GM11168 (cell line): ENCODE data around the gene ECM1.

Experiments used
- in situ Hi-C: fragments of 300-500 bp; cut with MboI; formaldehyde crosslinking; loops from one replicate; pipeline ENCODE4 v1.12.0; 2022; ENCODE audit warnings: low sequenced_read_pairs; ENCODE audit not compliant: unreplicated experiment

Gene ECM1

GRCh38 chr1:150537732-150538684, 30.1 kb downstream of the ECM1 start:
- in situ Hi-C loops: no loop called here

GRCh38 chr1:150543500-150544143, 35.7 kb downstream of the ECM1 start:
- in situ Hi-C loops: no loop called here

GRCh38 chr1:150544204-150544603, 36.3 kb downstream of the ECM1 start:
- in situ Hi-C loops: no loop called here

- in situ Hi-C loops: no loop called here
Measured at GRCh38 chr1:150545486-150546032, 37.6 kb downstream of the ECM1 start.

DNA sequence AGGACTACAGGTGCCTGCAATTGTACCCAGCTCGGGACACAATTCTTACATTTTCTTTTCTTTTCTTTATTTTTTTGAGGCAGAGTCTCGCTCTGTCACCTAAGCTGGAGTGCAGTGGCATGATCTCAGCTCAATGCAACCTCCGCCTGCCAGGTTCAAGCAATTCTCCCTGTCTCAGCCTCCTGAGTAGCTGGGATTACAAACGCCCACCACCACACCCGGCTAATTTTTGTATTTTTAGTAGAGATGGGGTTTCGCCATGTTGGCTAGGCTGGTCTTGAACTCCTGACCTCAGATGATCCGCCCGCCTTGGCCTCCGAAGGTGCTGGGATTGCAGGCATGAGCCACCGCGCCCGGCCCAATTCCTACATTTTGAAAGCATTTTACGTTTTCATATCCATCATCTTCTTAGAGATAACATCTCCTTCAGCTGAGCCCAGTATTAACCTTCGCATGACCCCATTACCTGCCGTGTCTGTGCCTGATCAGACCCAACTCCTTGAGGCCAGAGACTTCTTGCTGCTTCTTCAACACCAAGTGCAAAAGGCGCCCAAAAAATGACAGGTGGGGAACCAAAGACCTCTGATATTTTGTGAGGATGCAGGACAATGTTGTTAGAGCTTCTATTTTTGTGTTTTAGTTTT, 38.5 kb downstream of the ECM1 start:
- in situ Hi-C loops: no loop called here

GRCh38 chr1:150548324-150548631, 40.4 kb downstream of the ECM1 start:
- in situ Hi-C loops: no loop called here

GRCh38 chr1:150548632-150549495, 41.0 kb downstream of the ECM1 start, which contains the start of gene ADAMTSL4:
TSS of gene ADAMTSL4 (plus strand) at chr1:150549408. CDS start at chr1:150552289, 2,881 bp downstream.
- in situ Hi-C loops: no loop called here

GRCh38 chr1:150549496-150550221, 41.8 kb downstream of the ECM1 start:
- in situ Hi-C loops: no loop called here

- in situ Hi-C loops: no loop called here
Measured at GRCh38 chr1:150550222-150551050, 42.5 kb downstream of the ECM1 start.

DNA sequence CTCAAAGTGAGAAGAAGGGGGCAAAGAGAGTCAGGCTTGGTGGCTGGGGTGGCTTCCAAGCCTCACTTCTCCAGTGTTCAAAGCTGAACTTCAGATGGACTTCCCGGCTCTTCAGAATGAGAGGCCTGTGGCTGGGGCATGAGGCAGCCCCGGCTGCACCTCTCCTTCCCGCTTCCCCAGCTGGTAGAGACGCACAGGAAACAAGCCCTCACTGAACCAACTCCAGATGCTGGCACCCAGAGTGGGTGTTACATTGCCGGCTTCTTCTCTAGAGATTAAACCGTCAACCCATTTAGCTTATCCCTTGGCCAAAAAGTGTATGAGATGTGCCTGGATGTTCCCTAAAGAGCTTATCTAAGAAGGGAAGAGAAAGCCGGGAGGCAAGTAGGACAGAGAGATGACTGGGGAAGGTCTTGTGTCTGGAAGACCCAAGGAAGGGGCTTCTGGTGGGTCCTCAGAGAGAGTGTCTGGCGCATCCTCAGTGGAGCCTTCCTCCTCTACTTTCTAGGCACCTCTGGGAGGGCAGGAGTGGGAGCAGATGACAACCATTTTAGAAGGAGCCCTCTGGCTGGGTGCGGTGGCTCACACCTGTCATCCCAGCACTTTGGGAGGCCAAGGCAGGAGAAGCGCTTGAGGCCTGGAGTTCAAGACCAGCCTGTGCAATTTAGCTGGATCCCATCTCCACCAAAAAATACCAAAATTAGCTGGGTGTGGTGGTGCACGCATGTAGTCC, 43.3 kb downstream of the ECM1 start:
- in situ Hi-C loops: no loop called here

GRCh38 chr1:150551784-150552127, 43.8 kb downstream of the ECM1 start:
- in situ Hi-C loops: no loop called here

DNA sequence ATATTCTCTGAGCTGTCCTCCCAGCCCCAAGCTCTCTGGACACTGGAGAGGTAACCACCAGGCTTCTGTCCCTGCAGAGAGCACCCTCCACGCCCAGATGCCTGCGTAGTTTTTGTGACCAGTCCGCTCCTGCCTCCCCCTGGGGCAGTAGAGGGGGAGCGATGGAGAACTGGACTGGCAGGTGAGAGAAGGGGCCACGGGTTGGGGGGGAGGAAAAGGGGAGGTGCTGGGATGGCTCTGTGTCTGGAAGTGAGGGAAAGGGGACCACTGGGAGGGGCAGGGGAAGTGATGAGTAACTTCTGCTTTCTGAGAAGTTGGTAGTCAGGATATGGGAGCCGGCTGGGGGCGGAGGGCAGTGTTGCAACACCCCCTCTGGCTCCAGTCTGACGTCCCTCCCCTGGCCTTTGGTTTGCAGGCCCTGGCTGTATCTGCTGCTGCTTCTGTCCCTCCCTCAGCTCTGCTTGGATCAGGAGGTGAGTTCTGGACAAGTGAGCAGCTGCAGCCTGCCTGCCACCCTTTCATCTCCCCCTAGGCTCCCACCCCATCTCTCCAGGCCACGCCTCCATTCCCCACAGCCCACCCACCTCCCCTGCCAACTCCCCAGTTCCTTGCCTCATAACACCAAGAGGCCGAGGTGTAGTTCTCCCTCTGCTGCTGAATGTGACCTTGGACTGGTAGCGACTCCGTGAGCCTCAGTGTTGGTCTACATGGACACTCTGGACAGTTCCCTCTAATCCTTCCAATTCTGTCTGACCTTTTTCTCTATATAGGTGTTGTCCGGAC, 44.4 kb downstream of the ECM1 start:
- in situ Hi-C loops: no loop called here

GRCh38 chr1:150552911-150553289, 45.0 kb downstream of the ECM1 start:
- in situ Hi-C loops: no loop called here

- in situ Hi-C loops: no loop called here
Measured at GRCh38 chr1:150553392-150554085, 45.6 kb downstream of the ECM1 start.

GRCh38 chr1:150554086-150554452, 46.2 kb downstream of the ECM1 start:
- in situ Hi-C loops: no loop called here

DNA sequence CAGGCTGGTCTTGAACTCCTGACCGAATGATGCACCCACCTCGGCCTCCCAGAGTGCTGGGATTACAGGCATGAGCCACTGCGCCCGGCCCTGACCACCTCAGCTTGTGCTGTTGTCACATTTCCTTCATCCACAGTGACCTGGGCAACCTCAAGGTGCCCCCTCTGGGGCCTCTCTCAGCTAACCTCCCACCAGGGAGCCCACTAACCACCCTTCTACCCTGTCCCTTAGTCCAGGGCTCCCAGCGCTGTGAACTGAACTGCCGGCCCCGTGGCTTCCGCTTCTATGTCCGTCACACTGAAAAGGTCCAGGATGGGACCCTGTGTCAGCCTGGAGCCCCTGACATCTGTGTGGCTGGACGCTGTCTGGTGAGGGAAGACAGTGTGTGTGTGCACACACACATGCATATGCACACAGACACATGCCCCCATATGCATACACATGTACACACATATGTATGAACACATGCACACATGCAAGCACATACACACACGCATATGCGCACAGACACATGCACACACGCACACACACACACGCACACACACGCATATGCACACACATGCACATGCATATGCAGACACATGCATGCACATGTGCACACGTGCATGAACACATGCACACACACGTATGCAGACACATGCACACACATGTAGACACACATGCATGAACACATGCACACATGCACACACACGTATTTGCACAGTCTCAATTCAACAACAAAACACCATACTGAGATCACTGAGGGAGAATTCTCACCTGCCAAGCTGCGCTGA, 47.5 kb downstream of the ECM1 start:
- in situ Hi-C loops: no loop called here
